HG02981 (cell line): ENCODE measurements around the gene PCDH9.
"Not testable (repeated sequence)": the region's sequence is repeated elsewhere in the genome, so short reads cannot be mapped to it uniquely, and the experiment has no call there.

Experiments used
- ATAC-seq: cut with Tn5 transposase; IDR thresholded peaks from one replicate; pipeline ENCODE4 v1.9.1; 2021; ENCODE audit warnings: mild to moderate bottlenecking, moderate library complexity; ENCODE audit not compliant: unreplicated experiment

PCDH9 gene

GRCh38 chr13:66624302-66624701, 605.8 kb downstream of the PCDH9 start:
- no peak for ATAC-seq

- ATAC-seq = no peak
These were observed 606.9 kb downstream of the PCDH9 start for GRCh38 chr13:66623129-66623820.

DNA sequence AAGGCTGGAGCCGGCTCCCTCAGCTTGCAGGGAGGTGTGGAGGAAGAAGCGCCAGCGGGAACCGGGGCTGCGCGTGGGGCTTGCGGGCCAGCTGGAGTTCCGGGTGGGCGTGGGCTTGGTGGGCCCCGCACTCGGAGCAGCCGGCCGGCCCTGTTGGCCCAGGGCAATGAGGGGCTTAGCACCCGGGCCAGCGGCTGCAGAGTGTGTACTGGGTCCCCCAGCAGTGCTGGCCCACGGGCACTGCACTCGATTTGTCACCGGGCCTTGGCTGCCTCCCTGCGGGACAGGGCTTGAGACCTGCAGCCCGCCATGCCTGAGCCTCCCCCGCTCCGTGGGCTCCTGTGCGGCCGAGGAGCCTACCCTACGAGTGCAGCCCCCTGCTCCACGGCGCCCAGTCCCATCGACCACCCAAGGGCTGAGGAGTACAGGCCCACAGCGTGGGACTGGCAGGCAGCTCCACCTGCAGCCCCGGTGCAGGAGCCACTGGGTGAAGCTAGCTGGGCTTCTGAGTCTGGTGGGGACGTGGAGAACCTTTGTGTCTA, 608.2 kb downstream of the PCDH9 start:
- not testable (repeated sequence) for ATAC-seq

DNA sequence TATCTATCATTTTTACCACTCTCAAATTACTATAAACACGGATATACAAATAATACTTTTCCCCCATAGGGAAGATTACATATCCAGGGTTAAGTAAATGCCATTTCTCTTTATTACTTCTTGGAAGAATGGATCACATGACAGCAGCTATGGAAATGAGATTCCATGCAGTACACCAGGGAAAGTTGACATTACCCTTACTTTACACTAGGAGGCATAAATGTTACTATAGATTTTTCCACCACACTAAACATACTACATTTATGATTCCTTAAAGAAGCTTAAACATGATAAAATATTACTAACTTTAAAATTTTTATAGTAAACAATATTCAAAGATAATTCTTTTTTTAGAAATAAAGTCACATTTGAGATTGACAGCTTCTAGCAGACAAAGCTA, 611.4 kb downstream of the PCDH9 start:
- ATAC-seq = peak; percentile 64

DNA sequence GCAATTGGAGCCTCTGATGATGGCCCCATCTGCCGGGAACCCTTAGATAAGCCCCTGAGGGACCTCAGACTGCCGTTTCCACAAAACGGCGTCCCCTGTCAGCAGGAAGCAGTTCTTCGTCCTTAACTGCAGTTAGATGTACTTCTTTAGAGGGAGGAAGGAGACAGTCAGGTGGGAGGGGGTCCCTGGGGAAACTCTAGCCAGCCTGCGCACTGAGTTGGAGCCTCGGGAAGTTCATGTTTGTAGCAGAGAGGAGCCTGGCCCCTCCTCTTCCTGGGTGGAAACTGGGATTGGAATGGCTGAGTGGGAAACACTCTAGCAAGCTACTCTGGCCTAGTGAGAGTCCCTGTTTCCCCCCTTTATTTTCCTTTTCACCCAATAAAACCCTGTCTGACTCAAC, 612.4 kb downstream of the PCDH9 start:
- ATAC-seq = no peak

- no peak for ATAC-seq
These were observed 617.2 kb downstream of the PCDH9 start for GRCh38 chr13:66612983-66613382.

- no peak for ATAC-seq
These were observed 643.6 kb downstream of the PCDH9 start for GRCh38 chr13:66586489-66586888.

DNA sequence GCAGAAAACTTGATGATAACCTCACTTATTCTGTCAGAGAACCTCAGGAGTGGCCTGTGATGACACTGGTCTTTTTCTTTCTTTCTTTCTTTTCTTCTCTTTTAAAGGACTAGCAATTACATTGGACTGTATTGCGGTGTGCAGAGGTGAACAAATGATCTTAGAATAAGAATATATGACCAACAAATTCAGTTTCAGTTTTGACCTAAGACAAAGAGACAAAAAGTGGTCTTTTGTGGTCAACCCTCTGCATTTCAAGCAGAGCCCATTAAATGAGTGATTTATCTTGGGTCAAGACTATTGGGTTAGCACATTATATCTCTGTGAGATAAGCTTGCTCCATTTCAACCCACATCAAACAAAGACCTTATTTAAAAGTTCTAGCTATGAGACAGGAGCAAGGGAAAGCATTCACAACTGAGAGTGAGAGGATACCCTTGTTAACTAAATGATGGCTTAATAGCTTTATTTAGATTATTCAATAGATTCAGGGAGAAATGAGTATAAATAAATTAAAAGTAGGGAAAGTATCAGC, 644.4 kb downstream of the PCDH9 start:
- ATAC-seq = no peak

DNA sequence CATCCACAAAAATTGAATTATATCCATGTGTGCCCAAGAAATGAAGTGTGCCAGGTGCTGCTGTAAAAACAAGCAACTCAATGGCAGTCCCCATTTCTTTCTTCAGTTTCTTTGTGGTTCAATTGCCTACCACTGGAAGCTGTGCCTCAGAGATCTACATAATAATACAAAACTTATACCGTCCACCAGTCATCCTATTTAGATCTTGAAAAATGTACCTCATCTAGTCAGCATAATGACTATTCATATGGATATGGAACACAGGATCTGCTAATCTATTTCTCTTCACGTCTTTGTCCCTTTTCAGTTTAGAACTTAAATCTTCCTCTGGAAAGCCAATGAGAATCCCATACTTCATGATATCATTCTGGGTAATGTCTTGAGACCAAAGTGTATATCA, 648.5 kb downstream of the PCDH9 start:
- no peak for ATAC-seq

DNA sequence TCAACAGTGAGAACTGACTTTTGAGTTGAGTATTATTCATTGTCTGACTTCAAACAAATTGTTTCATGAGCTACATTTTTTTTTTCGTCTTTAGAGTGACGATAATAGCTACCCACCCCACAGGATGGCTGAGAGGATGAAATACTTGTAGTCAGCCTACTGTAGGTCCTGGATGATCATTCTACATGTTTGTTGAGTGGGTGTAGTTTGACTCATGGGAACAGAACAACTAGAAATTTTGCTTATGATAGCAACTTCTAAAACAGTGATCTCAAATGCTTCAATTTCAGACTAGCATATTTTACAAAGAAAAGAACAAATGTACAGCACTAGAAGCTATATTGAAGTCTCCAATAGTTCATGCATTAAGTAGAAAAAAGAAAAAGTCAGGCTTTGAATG, 651.8 kb downstream of the PCDH9 start:
- ATAC-seq = no peak

DNA sequence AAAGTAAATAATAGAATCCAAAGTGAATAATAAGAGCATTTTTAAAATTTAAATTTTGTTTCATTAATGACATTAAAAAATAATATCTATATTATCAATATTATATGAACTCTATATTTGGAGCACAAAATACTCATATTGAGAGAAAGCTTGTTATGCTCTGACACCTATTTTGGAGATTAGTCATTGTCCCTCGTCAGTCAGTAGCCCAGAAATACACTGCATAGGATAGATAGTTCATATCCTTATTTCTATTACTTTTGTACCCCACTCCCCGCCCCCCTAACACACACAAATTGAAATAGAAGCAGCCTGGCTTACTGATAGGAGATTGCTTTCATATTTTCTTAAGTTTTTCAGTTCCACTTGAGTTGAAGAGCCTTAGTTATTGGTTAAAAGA, 652.8 kb downstream of the PCDH9 start:
- peak; percentile 44 for ATAC-seq

- ATAC-seq = no peak
These were observed 653.8 kb downstream of the PCDH9 start for GRCh38 chr13:66576381-66576780.

- no peak for ATAC-seq
These were observed 655.5 kb downstream of the PCDH9 start for GRCh38 chr13:66574606-66575005.

DNA sequence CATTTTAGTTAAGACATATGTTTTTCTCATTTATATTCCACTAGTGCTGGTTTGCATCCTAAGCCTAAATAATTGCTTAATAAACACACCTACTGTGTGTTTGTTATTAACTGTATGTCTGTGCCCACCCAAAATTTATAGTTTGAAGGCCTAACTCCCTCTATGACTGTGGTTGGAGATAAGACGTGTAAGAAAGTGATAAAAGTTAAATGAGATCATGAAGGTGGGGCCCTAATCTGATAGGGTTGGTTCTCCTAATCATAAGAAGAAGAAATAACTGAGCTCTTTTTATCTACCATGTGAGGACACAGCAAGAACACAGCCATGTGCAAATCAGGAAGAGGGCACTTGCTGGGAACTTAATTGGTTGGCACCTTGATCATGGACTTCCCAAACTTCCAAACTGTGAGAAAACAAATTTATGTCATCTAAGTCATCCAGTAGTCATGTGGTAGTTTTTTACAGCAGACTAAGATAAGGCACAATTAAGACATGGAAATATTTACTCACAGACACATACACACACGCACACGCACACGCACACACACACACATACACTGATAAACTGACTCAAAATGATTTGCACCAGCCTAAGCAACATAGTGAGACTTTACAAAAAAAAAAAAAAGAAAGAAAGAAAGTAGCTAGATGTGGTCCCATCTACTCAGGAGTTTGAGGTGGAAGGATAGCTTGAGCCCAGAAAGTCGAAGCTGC, 662.1 kb downstream of the PCDH9 start:
- ATAC-seq = no peak

DNA sequence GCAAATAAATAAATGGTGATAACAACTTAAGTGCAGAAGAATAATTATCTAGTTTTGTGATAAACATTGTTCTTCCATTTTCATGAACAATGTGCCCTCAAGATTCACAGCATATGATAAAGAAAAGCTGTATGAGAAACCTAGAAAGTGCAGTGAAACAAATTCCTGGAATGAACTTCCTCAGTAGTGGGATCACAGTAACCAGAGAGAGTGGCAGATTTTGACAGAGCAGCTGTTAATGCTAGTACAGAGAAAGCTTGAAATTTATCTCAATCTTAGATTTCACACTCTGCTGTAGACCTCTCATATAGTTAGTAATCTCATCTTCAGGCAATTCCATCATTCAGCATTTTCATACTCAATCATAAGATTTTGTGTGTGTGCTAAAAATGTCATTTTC, 664.9 kb downstream of the PCDH9 start:
- no peak for ATAC-seq

DNA sequence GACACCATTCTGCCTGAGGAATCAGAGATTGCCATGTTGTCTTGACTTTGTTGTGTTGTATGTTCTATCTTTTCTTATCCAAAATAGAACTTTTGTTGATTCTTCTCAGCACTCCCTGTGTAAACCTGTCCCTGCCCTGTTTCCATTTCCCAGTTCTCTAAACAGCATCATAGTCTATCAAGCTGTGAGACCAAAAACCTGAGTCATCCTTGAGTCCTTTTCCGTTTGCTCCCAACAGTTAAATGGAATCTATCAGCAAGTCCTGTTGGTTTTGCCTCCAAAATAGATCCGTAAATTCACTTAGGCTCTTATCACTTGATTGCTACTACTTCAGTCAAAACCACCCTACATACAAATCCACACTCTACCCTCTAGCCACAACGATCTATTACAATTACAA, 667.1 kb downstream of the PCDH9 start:
- no peak for ATAC-seq

DNA sequence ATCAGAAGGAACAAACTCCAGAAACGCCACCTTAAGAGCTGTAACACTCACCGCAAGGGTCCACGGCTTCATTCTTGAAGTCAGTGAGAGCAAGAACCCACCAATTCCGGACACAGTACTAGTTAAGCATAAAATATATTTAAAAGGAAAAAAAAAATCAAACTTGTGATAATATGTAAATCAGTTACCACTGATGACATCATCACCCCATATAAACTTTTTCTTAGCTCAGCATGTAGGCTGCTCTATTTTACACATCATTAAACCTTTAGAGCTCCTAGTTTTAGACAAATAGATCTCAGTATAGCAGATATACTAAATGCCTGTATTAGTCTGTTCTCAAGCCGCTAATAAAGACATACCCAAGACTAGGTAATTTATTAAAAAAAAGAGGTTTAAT, 668.1 kb downstream of the PCDH9 start:
- ATAC-seq = no peak

GRCh38 chr13:66560991-66561390, 669.1 kb downstream of the PCDH9 start:
- no peak for ATAC-seq

DNA sequence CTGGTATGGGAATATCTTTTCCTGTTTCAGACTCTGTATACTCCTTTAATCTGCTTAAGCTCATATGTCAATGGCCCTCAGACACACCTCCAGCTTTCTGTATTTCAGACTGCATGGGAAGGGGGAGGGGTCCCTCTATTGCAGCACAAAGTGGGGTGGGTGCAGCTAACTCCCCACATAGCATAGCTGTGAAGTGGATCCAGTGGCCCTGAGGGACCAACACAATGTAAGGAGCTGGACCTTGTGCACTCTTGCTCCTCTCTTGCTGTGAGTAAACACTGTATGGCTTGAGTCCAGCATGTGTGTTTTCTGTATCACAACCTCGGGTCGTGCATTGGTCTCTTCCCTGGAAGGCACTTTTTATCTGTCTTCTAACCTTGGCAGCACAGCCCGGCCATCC, 669.9 kb downstream of the PCDH9 start:
- no peak for ATAC-seq

GRCh38 chr13:66559093-66559492, 671.0 kb downstream of the PCDH9 start:
- no peak for ATAC-seq

DNA sequence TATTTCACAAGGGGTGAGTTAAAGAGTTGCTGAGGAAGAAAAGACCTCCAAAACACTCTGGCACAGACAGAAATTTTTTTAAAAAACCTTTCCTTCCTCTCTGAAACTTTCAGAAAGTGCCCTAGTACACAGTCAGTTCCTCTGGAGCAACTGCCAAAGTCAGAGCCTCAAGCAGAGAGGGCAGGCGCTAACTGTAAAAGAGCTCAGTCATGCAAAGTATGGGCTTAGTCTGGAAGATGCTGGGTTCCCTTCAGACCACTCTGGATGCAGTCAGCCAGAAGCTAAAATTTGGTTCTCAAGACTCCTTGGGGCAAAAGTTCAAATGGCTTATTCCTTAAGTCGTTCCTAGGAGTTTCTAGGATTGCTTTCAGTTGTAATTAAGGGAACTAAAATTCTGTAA, 671.6 kb downstream of the PCDH9 start:
- ATAC-seq = no peak

- no peak for ATAC-seq
These were observed 672.8 kb downstream of the PCDH9 start for GRCh38 chr13:66557357-66557756.
